ENCODE data around the gene FLNC. TPM values are rescaled to one million over a fixed set of nuclear protein-coding genes. Genes with fewer than 3 reads are reported as not detected.

Gene FLNC
- total RNA-seq, 5 donors from 2014 or later (not counting 1 experiment from before 2014, with no cell fraction given) = 0.05 to 0.93 (median 0.38) TPM

DNA sequence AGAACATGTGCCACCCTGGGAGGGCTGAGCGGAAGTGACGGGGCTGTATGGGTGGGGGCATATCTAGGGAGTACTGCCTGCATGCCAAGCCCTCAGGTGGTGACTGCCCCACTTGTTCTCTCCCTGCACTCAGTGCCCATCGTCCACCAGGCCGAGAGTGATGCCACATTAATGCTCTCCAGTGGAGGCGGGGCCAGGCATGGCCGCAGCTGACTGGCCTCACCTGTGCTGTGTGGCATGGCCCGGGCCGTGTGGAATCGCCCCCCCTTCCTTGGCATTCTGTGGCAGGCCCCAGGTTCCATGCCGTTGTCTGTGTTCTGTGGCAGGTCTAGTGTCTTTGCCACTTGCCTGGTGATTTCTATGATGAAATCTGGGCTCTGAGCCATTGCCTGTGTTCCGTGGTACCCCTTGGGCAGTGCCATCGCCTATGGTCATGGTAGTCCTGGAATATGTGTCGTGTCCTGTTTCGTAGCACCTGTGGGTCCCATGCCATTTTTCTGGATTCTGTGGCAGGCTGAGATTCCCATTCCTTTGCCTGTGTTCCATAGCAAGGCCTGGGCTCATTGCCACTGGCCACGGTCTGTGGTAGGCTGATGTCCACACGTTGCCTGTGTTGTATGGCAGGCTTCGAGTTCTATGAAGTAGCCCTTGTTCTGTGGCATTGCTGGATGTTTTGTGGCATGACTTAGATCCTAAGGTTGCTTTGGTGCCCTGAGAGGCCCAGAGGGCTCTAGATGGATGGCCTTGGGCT, 8.9 kb downstream of the FLNC start:
- H3K9me3 Mint-ChIP-seq = no peaks in the 10 kb centered on the region
- DNase-seq (no peak), ATAC-seq (replicated peaks in 1 of 4) (no peak)
- Histone ChIP-seq H3K27ac (ENCODE audit: low read length) (no peak overlapping the region), H3K27me3 (replicated peaks in 1 of 2; ENCODE audit: control insufficient read depth in 2 of 2, extremely low read depth in 1 of 2, insufficient read depth in 2 of 2, low read length in 1 of 2) (peaks cover 0 to 12% of the 10 kb centered on the region in 2 experiments), H3K4me1 (ENCODE audit: control insufficient read depth in 1 of 2, extremely low read depth in 1 of 2, insufficient read depth in 2 of 2, low read length in 2 of 2) (peaks cover 0 to 6% of the 10 kb centered on the region in 2 experiments), H3K36me3 (ENCODE audit: control insufficient read depth in 2 of 2, extremely low read depth in 1 of 2, insufficient read depth in 1 of 2, low read length in 1 of 2) (no peaks in the 10 kb centered on the region), H3K4me3 (ENCODE audit: control insufficient read depth in 1 of 2, extremely low read depth in 1 of 2, low read length in 1 of 2) (no peak overlapping the region), H3K9me3 (no peaks in the 10 kb centered on the region)
- no peak overlapping the region for H3K27ac Mint-ChIP-seq
- peaks cover 0 to 1% (median 0%) of the 10 kb centered on the region in 3 donors for H3K4me1 Mint-ChIP-seq
- POLR2A ChIA-PET = no interaction called here
- CTCF ChIA-PET = no interaction called here
- no peak overlapping the region for H3K4me3 Mint-ChIP-seq
- H3K27me3 Mint-ChIP-seq = no peaks in the 10 kb centered on the region
- 87% methylated on average over 15 of the region's 17 CpGs for WGBS (ENCODE audit: insufficient coverage)
- H3K36me3 Mint-ChIP-seq = no peaks in the 10 kb centered on the region

DNA sequence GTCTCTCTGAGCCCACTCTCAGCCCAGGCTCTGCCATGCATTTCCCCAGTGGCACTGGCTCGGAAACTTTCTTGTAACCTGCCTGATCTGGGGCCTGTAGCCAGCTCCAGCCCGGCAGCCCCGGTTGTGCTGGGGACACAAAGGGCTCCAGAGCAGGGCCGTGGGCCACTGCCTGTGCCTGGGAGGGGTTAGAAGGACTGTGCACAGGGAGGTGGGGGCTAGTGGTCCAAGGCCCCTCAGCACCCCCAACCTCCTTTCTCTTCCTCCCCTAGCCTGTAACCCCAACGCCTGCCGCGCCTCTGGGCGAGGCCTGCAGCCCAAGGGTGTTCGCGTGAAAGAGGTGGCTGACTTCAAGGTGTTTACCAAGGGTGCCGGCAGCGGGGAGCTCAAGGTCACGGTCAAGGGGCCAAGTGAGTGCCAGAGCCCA, 9.6 kb downstream of the FLNC start:
- Mint-ChIP-seq H3K27me3 (no peaks in the 10 kb centered on the region), H3K4me3 (no peak overlapping the region), H3K4me1 (peaks cover 0 to 1% (median 0%) of the 10 kb centered on the region in 3 donors), H3K27ac (no peak overlapping the region), H3K9me3 (no peaks in the 10 kb centered on the region), H3K36me3 (no peaks in the 10 kb centered on the region)
- Histone ChIP-seq H3K36me3 (ENCODE audit: control insufficient read depth in 2 of 2, extremely low read depth in 1 of 2, insufficient read depth in 1 of 2, low read length in 1 of 2) (no peaks in the 10 kb centered on the region), H3K27me3 (replicated peaks in 1 of 2; ENCODE audit: control insufficient read depth in 2 of 2, extremely low read depth in 1 of 2, insufficient read depth in 2 of 2, low read length in 1 of 2) (peaks cover 0 to 12% of the 10 kb centered on the region in 2 experiments), H3K27ac (ENCODE audit: low read length) (no peak overlapping the region), H3K4me1 (ENCODE audit: control insufficient read depth in 1 of 2, extremely low read depth in 1 of 2, insufficient read depth in 2 of 2, low read length in 2 of 2) (peaks cover 0 to 6% of the 10 kb centered on the region in 2 experiments), H3K9me3 (no peaks in the 10 kb centered on the region), H3K4me3 (ENCODE audit: control insufficient read depth in 1 of 2, extremely low read depth in 1 of 2, low read length in 1 of 2) (no peak overlapping the region)
- no peak for DNase-seq
- 82% methylated on average over 10 of the region's 13 CpGs for WGBS (ENCODE audit: insufficient coverage)
- ChIA-PET POLR2A (no interaction called here), CTCF (no interaction called here)
- ATAC-seq (replicated peaks in 1 of 4) = no peak

DNA sequence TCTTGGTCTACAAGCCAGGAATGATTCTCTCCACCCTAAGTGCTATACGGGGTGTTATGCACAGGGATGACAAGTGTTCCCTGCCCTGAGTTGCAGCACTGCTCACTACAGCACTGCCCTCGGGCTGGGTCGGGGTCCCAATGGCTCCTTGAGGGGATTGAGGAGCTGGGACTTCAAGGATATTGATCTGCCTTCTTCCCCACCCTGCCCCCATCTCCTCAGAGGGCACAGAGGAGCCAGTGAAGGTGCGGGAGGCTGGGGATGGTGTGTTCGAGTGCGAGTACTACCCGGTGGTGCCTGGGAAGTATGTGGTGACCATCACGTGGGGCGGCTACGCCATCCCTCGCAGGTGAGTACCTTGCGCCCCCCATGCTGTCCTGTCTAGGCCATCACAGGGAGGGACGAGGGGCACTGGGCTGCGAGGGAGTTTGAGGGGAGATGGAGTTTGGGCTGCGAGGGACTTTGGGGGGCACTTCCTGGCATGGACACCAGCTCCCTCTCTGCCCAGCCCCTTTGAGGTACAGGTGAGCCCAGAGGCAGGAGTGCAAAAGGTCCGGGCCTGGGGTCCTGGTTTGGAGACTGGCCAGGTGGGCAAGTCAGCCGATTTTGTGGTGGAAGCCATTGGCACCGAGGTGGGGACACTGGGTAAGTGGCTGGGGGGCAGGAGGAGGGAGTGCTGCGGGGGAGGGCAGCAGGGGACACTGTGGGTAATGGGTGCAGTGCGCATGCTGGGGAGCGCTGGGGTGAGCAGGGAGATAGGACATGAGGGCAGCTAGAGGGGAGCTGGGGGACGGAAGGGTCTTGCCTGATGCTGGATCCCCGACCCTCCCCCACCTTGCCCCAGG, 10.3 kb downstream of the FLNC start:
- CTCF ChIA-PET = interaction anchor here in 1 of 2 donors (0.6 to 1.0 kb wide), 3 partner anchors 9 to 870 kb away, joined by 3 to 7 read pairs (median 5); no protein-coding TSS in a partner anchor
- Histone ChIP-seq H3K36me3 (ENCODE audit: control insufficient read depth in 2 of 2, extremely low read depth in 1 of 2, insufficient read depth in 1 of 2, low read length in 1 of 2) (no peaks in the 10 kb centered on the region), H3K27ac (ENCODE audit: low read length) (no peak overlapping the region), H3K9me3 (no peaks in the 10 kb centered on the region), H3K27me3 (replicated peaks in 1 of 2; ENCODE audit: control insufficient read depth in 2 of 2, extremely low read depth in 1 of 2, insufficient read depth in 2 of 2, low read length in 1 of 2) (peaks cover 0 to 12% of the 10 kb centered on the region in 2 experiments), H3K4me1 (ENCODE audit: control insufficient read depth in 1 of 2, extremely low read depth in 1 of 2, insufficient read depth in 2 of 2, low read length in 2 of 2) (peaks cover 0 to 6% of the 10 kb centered on the region in 2 experiments), H3K4me3 (ENCODE audit: control insufficient read depth in 1 of 2, extremely low read depth in 1 of 2, low read length in 1 of 2) (no peak overlapping the region)
- POLR2A ChIA-PET = no interaction called here
- no peaks in the 10 kb centered on the region for H3K36me3 Mint-ChIP-seq
- ATAC-seq (replicated peaks in 1 of 4) = no peak
- 82% methylated on average over 16 of the region's 23 CpGs for WGBS (ENCODE audit: insufficient coverage)
- H3K9me3 Mint-ChIP-seq = no peaks in the 10 kb centered on the region
- no peak overlapping the region for H3K27ac Mint-ChIP-seq
- H3K4me1 Mint-ChIP-seq = peaks cover 0 to 1% (median 0%) of the 10 kb centered on the region in 3 donors
- H3K27me3 Mint-ChIP-seq = no peaks in the 10 kb centered on the region
- no peak overlapping the region for H3K4me3 Mint-ChIP-seq
- no peak for DNase-seq

DNA sequence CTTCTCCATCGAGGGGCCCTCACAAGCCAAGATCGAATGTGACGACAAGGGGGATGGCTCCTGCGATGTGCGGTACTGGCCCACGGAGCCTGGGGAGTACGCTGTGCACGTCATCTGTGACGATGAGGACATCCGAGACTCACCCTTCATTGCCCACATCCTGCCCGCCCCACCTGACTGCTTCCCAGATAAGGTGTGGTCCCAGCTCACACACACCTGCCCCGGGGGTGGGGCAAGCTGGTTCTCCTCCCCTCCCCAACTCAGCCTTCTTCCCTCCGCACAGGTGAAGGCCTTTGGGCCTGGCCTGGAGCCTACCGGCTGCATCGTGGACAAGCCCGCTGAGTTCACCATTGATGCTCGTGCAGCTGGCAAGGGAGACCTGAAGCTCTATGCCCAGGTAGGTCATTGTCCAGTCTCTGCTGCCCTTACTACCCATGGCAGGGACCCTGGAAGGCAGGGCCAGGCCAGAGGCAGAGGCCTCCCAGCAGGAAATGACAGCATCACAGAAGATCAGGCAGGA, 11.0 kb downstream of the FLNC start:
- H3K9me3 Mint-ChIP-seq = no peaks in the 10 kb centered on the region
- ChIA-PET CTCF (interaction anchor here in 1 of 2 donors (0.6 to 1.0 kb wide), 3 partner anchors 9 to 869 kb away, joined by 3 to 7 read pairs (median 5); no protein-coding TSS in a partner anchor), POLR2A (no interaction called here)
- DNase-seq (peak in 5 of 35 experiments; percentile 6 to 21 (median 12)), ATAC-seq (replicated peaks in 1 of 4) (no peak)
- no peak overlapping the region for H3K27ac Mint-ChIP-seq
- Histone ChIP-seq H3K27me3 (replicated peaks in 1 of 2; ENCODE audit: control insufficient read depth in 2 of 2, extremely low read depth in 1 of 2, insufficient read depth in 2 of 2, low read length in 1 of 2) (peaks cover 0 to 12% of the 10 kb centered on the region in 2 experiments), H3K36me3 (ENCODE audit: control insufficient read depth in 2 of 2, extremely low read depth in 1 of 2, insufficient read depth in 1 of 2, low read length in 1 of 2) (no peaks in the 10 kb centered on the region), H3K27ac (ENCODE audit: low read length) (no peak overlapping the region), H3K4me3 (ENCODE audit: control insufficient read depth in 1 of 2, extremely low read depth in 1 of 2, low read length in 1 of 2) (no peak overlapping the region), H3K9me3 (no peaks in the 10 kb centered on the region), H3K4me1 (ENCODE audit: control insufficient read depth in 1 of 2, extremely low read depth in 1 of 2, insufficient read depth in 2 of 2, low read length in 2 of 2) (peaks cover 0 to 6% of the 10 kb centered on the region in 2 experiments)
- H3K4me3 Mint-ChIP-seq = no peak overlapping the region
- H3K36me3 Mint-ChIP-seq = no peaks in the 10 kb centered on the region
- no peaks in the 10 kb centered on the region for H3K27me3 Mint-ChIP-seq
- H3K4me1 Mint-ChIP-seq = peaks cover 0 to 1% (median 0%) of the 10 kb centered on the region in 3 donors
- 73% methylated on average over 17 of the region's 17 CpGs for WGBS (ENCODE audit: insufficient coverage)

DNA sequence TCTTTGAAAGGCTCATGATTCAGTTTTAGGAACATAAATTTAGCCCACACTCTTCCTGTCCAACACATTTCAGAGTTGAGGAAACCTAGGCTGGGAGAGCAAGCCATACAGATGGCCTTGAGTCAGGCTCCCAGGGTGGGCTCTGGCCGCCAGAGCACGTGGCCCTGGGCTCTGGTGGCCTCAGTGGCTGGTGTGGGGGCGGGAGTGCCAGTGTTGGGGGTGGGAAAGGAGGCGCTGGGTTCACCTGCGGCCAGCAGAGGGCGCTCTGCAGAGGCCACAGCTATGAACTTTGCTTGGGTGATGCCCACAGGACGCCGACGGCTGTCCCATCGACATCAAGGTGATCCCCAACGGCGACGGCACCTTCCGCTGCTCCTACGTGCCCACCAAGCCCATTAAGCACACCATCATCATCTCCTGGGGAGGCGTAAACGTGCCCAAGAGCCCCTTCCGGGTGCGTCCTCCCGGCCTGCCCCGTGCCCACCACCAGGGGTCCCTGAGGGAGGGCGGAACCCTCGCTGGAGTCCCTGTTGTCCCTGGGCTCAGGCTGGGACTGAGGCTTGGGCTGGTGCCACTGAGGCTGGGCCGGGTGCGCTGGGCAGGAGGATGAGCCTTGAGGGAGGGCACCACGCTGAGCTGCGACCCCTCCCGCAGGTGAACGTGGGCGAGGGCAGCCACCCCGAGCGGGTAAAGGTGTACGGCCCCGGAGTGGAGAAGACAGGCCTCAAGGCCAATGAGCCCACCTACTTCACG, 11.9 kb downstream of the FLNC start:
- WGBS (ENCODE audit: insufficient coverage) = 57% methylated on average over 33 of the region's 35 CpGs
- peaks cover 0 to 9% of the 10 kb centered on the region in 2 experiments for H3K27me3 ChIP-seq (replicated peaks in 1 of 2; ENCODE audit: control insufficient read depth in 2 of 2, extremely low read depth in 1 of 2, insufficient read depth in 2 of 2, low read length in 1 of 2)
- POLR2A ChIA-PET = no interaction called here
- H3K4me3 Mint-ChIP-seq = no peak overlapping the region
- DNase-seq (peak in 28 of 35 experiments; percentile 17 to 75 (median 40)), ATAC-seq (replicated peaks in 1 of 4) (peak; percentile 48 to 81 (median 65))
- H3K9me3 ChIP-seq = no peaks in the 10 kb centered on the region
- H3K4me3 ChIP-seq (ENCODE audit: control insufficient read depth in 1 of 2, extremely low read depth in 1 of 2, low read length in 1 of 2) = no peak overlapping the region
- no peaks in the 10 kb centered on the region for H3K9me3 Mint-ChIP-seq
- H3K27ac Mint-ChIP-seq = no peak overlapping the region
- H3K4me1 ChIP-seq (ENCODE audit: control insufficient read depth in 1 of 2, extremely low read depth in 1 of 2, insufficient read depth in 2 of 2, low read length in 2 of 2) = peaks cover 0 to 6% of the 10 kb centered on the region in 2 experiments
- H3K36me3 ChIP-seq (ENCODE audit: control insufficient read depth in 2 of 2, extremely low read depth in 1 of 2, insufficient read depth in 1 of 2, low read length in 1 of 2) = no peaks in the 10 kb centered on the region
- CTCF ChIA-PET = interaction anchor here (0.6 to 1.0 kb wide), 4 partner anchors 19 to 70 kb away, joined by 3 to 5 read pairs (median 4); partner anchors contain the start of gene ATP6V1F (in 1 of the 2)
- no peak overlapping the region for H3K27ac ChIP-seq (ENCODE audit: low read length)
- no peaks in the 10 kb centered on the region for H3K27me3 Mint-ChIP-seq
- H3K36me3 Mint-ChIP-seq = no peaks in the 10 kb centered on the region
- peaks cover 0 to 1% (median 0%) of the 10 kb centered on the region in 3 donors for H3K4me1 Mint-ChIP-seq

All from T-cell (primary cell).